Loucy (cell line): ENCODE data around the gene SRI.

Experiments
- H2AFZ ChIP-seq: fragments of 200-600 bp; sonication (generic); 2 replicates; pipeline ENCODE4 v1.6.0; 2016; ENCODE audit warnings: antibody characterized with exemption, mild to moderate bottlenecking, low read length, moderate library complexity
- H3F3A ChIP-seq: fragments of 200-600 bp; 2 replicates; pipeline ENCODE4 v1.6.0; 2016; ENCODE audit warnings: antibody characterized with exemption, low read depth, mild to moderate bottlenecking
- H3K27me3 ChIP-seq: fragments of 200-600 bp; sonication (generic); 2 replicates; pipeline ENCODE4 v1.6.1; 2014; ENCODE audit warnings: low read length, mild to moderate bottlenecking; ENCODE audit not compliant: insufficient read depth, poor library complexity, severe bottlenecking
- H3K36me3 ChIP-seq: fragments of 200-600 bp; sonication (generic); 2 replicates; pipeline ENCODE4 v1.6.1; 2016; ENCODE audit warnings: low read length; ENCODE audit not compliant: insufficient read depth
- H3K4me1 ChIP-seq: fragments of 200-600 bp; sonication (generic); 2 replicates; pipeline ENCODE4 v1.5.1; 2014; ENCODE audit warnings: low read length, mild to moderate bottlenecking; ENCODE audit not compliant: insufficient read depth, poor library complexity, severe bottlenecking
- H3K4me2 ChIP-seq: fragments of 200-600 bp; sonication (generic); 2 replicates; pipeline ENCODE4 v1.6.0; 2014; ENCODE audit warnings: antibody characterized with exemption, low read length, low read depth, mild to moderate bottlenecking; ENCODE audit not compliant: poor library complexity, severe bottlenecking
- H3K4me3 ChIP-seq: fragments of 200-600 bp; sonication (generic); 2 replicates; pipeline ENCODE4 v1.5.1; 2014; ENCODE audit warnings: low read length, mild to moderate bottlenecking, mixed read lengths; ENCODE audit not compliant: poor library complexity, severe bottlenecking
- H3K79me2 ChIP-seq: fragments of 200-600 bp; sonication (generic); 2 replicates; pipeline ENCODE4 v1.6.1; 2014; ENCODE audit warnings: low read length; ENCODE audit not compliant: insufficient read depth
- H3K9ac ChIP-seq: fragments of 200-600 bp; sonication (generic); 2 replicates; pipeline ENCODE4 v1.6.0; 2014; ENCODE audit warnings: mild to moderate bottlenecking, low read depth, low read length, moderate library complexity; ENCODE audit not compliant: poor library complexity, severe bottlenecking
- H3K9me2 ChIP-seq: fragments of 200-600 bp; sonication (generic); replicated peaks from 2 replicates; pipeline ENCODE4 v1.6.1; 2016; ENCODE audit warnings: low read depth, low read length, mixed read lengths
- H3K9me3 ChIP-seq: fragments of 200-600 bp; sonication (generic); 2 replicates; pipeline ENCODE4 v1.6.1; 2014; ENCODE audit warnings: mild to moderate bottlenecking, antibody characterized with exemption, low read length, low read depth; ENCODE audit not compliant: insufficient read depth
- H4K20me1 ChIP-seq: fragments of 200-600 bp; sonication (generic); 2 replicates; pipeline ENCODE4 v1.6.0; 2014; ENCODE audit warnings: antibody characterized with exemption, low read length, mild to moderate bottlenecking; ENCODE audit not compliant: insufficient read depth, poor library complexity, severe bottlenecking
- EZH2phosphoT487 ChIP-seq: fragments of 200-600 bp; IDR thresholded peaks from 2 replicates; pipeline ENCODE4 v1.6.1; 2018; ENCODE audit warnings: antibody characterized with exemption, mild to moderate bottlenecking, moderate library complexity, borderline replicate concordance
- TF ChIP-seq, protein P1 (sequence below): fragments of 200-600 bp; sonication (generic); conservative IDR thresholded peaks from 2 replicates; pipeline ENCODE4 v1.5.1; 2014; ENCODE audit warnings: mild to moderate bottlenecking, antibody characterized with exemption, low read length

Gene SRI

GRCh38 chr7:88155756-88156155 is 64.1 kb downstream of the SRI start:
- Histone ChIP-seq H3K9me3 (no peaks in the 10 kb centered on the region), H3K27me3 (no peaks in the 10 kb centered on the region), H2AFZ (no peak overlapping the region), H3K36me3 (peaks cover 16% of the 10 kb centered on the region; the same call in 1 of the 2 replicates), H3K4me1 (no peaks in the 10 kb centered on the region), H3K4me2 (no peak overlapping the region), H4K20me1 (no peaks in the 10 kb centered on the region), H3K4me3 (no peak overlapping the region), H3K9me2 (no peaks in the 10 kb centered on the region), H3K9ac (no peak overlapping the region), H3F3A (no peaks in the 10 kb centered on the region), H3K79me2 (no peaks in the 10 kb centered on the region)
- TF ChIP-seq EZH2phosphoT487 = no peak
- TF ChIP-seq, protein P1, sequence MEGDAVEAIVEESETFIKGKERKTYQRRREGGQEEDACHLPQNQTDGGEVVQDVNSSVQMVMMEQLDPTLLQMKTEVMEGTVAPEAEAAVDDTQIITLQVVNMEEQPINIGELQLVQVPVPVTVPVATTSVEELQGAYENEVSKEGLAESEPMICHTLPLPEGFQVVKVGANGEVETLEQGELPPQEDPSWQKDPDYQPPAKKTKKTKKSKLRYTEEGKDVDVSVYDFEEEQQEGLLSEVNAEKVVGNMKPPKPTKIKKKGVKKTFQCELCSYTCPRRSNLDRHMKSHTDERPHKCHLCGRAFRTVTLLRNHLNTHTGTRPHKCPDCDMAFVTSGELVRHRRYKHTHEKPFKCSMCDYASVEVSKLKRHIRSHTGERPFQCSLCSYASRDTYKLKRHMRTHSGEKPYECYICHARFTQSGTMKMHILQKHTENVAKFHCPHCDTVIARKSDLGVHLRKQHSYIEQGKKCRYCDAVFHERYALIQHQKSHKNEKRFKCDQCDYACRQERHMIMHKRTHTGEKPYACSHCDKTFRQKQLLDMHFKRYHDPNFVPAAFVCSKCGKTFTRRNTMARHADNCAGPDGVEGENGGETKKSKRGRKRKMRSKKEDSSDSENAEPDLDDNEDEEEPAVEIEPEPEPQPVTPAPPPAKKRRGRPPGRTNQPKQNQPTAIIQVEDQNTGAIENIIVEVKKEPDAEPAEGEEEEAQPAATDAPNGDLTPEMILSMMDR = no peak
